WTC11 (cell line): ENCODE results near the gene HCFC1. TPM values are rescaled to one million over a fixed set of nuclear protein-coding genes. Genes with fewer than 3 reads are reported as not detected.

Experiments
- ATAC-seq: fragments of 200-7000 bp; cut with Tn5 transposase; 2 replicates; pipeline ENCODE4 v1.10.0; 2021; ENCODE audit warnings: mild to moderate bottlenecking, moderate library complexity
- CTCF ChIA-PET: fragments of 300-600 bp; sonication (Branson Sonifier 250); formaldehyde crosslinking; loops from one replicate; lab custom pipeline; 2021; ENCODE audit warnings: antibody characterized with exemption; lab: Charles Lee
- POLR2A ChIA-PET: fragments of 350-600 bp; sonication (Branson Sonifier 250); formaldehyde crosslinking; loops from one replicate; lab custom pipeline; 2021; ENCODE audit warnings: antibody characterized with exemption; lab: Charles Lee
- DNase-seq: peaks from one replicate; pipeline ENCODE4 v3.0.0; 2021; ENCODE audit warnings: low spot score
- H3K27ac Mint-ChIP-seq: 2 replicates; pipeline ENCODE4 v1.8.0; 2021; ENCODE audit warnings: mixed read lengths
- H3K27me3 Mint-ChIP-seq: 2 replicates; pipeline ENCODE4 v1.8.0; 2021; ENCODE audit warnings: low read depth, mild to moderate bottlenecking, moderate library complexity, mixed read lengths
- H3K36me3 Mint-ChIP-seq: 2 replicates; pipeline ENCODE4 v1.8.0; 2021; ENCODE audit warnings: mixed read lengths
- H3K4me1 Mint-ChIP-seq: 2 replicates; pipeline ENCODE4 v1.8.0; 2022; ENCODE audit warnings: mixed read lengths
- H3K4me3 Mint-ChIP-seq: 2 replicates; pipeline ENCODE4 v1.8.0; 2021; ENCODE audit warnings: mild to moderate bottlenecking, moderate library complexity, mixed read lengths
- H3K9me3 Mint-ChIP-seq: 2 replicates; pipeline ENCODE4 v1.8.0; 2021; ENCODE audit warnings: mixed read lengths
- AFF4 ChIP-seq: sonication (generic); formaldehyde crosslinking; IDR thresholded peaks from 2 replicates; pipeline ENCODE4 v1.8.1; 2023; ENCODE audit warnings: mild to moderate bottlenecking, missing genetic modification reagents, borderline replicate concordance
- CBFB ChIP-seq: sonication (generic); formaldehyde crosslinking; IDR thresholded peaks from 2 replicates; pipeline ENCODE4 v1.8.1; 2022; ENCODE audit warnings: mild to moderate bottlenecking, low read depth, missing genetic modification reagents
- CDX4 ChIP-seq: fragments of 250-450 bp; sonication (Bioruptor Pico); IDR thresholded peaks from 2 replicates; pipeline ENCODE4 v1.9.0; 2021; ENCODE audit warnings: moderate library complexity, mild to moderate bottlenecking, inconsistent platforms, borderline replicate concordance
- CREB1 ChIP-seq: sonication (generic); formaldehyde crosslinking; IDR thresholded peaks from 2 replicates; pipeline ENCODE4 v1.8.0; 2023; ENCODE audit warnings: mild to moderate bottlenecking, missing genetic modification reagents
- E2F4 ChIP-seq: sonication (generic); formaldehyde crosslinking; IDR thresholded peaks from 2 replicates; pipeline ENCODE4 v1.8.1; 2022; ENCODE audit warnings: low read depth, mild to moderate bottlenecking, moderate library complexity, missing genetic modification reagents, borderline replicate concordance
- ELF4 ChIP-seq: sonication (generic); formaldehyde crosslinking; IDR thresholded peaks from 2 replicates; pipeline ENCODE4 v1.8.1; 2022; ENCODE audit warnings: low read depth, mild to moderate bottlenecking, moderate library complexity, missing genetic modification reagents
- EMX1 ChIP-seq: fragments of 250-450 bp; sonication (Bioruptor Pico); IDR thresholded peaks from 2 replicates; pipeline ENCODE4 v1.8.0; 2021; ENCODE audit warnings: mild to moderate bottlenecking
- ESRRA ChIP-seq: sonication (generic); formaldehyde crosslinking; IDR thresholded peaks from 2 replicates; pipeline ENCODE4 v1.8.1; 2022; ENCODE audit warnings: mild to moderate bottlenecking, missing genetic modification reagents, borderline replicate concordance
- GABPB1 ChIP-seq: sonication (generic); formaldehyde crosslinking; IDR thresholded peaks from 2 replicates; pipeline ENCODE4 v1.8.1; 2023; ENCODE audit warnings: mild to moderate bottlenecking, missing genetic modification reagents
- GTF2I ChIP-seq: fragments of 250-450 bp; sonication (Bioruptor Pico); conservative IDR thresholded peaks from 2 replicates; pipeline ENCODE4 v1.4.0; 2021; ENCODE audit warnings: mild to moderate bottlenecking
- JAZF1 ChIP-seq: fragments of 250-450 bp; sonication (Bioruptor Pico); IDR thresholded peaks from 2 replicates; pipeline ENCODE4 v1.9.0; 2021; ENCODE audit warnings: moderate library complexity, mild to moderate bottlenecking, inconsistent platforms
- JUN ChIP-seq: sonication (generic); formaldehyde crosslinking; IDR thresholded peaks from 2 replicates; pipeline ENCODE4 v1.8.0; 2023; ENCODE audit warnings: mild to moderate bottlenecking, missing genetic modification reagents
- MXD4 ChIP-seq: fragments of 250-450 bp; sonication (Bioruptor Pico); IDR thresholded peaks from 2 replicates; pipeline ENCODE4 v1.8.0; 2021; ENCODE audit warnings: mild to moderate bottlenecking, moderate library complexity, borderline replicate concordance
- MYBL2 ChIP-seq: sonication (generic); formaldehyde crosslinking; IDR thresholded peaks from 2 replicates; pipeline ENCODE4 v1.8.1; 2023; ENCODE audit warnings: mild to moderate bottlenecking, moderate library complexity, missing genetic modification reagents
- NFYB ChIP-seq: sonication (generic); formaldehyde crosslinking; conservative IDR thresholded peaks from 2 replicates; pipeline ENCODE4 v1.8.0; 2022; ENCODE audit warnings: low read depth, missing genetic modification reagents
- PREB ChIP-seq: sonication (generic); formaldehyde crosslinking; IDR thresholded peaks from 2 replicates; pipeline ENCODE4 v1.8.1; 2022; ENCODE audit warnings: mild to moderate bottlenecking, missing genetic modification reagents, moderate library complexity, borderline replicate concordance
- RORB ChIP-seq: fragments of 250-450 bp; sonication (Bioruptor Pico); IDR thresholded peaks from 2 replicates; pipeline ENCODE4 v1.9.0; 2021; ENCODE audit warnings: mild to moderate bottlenecking
- ZNF121 ChIP-seq: sonication (generic); formaldehyde crosslinking; IDR thresholded peaks from 2 replicates; pipeline ENCODE4 v1.8.0; 2023; ENCODE audit warnings: missing genetic modification reagents
- ZNF138 ChIP-seq: sonication (generic); formaldehyde crosslinking; conservative IDR thresholded peaks from 2 replicates; pipeline ENCODE4 v1.8.1; 2022; ENCODE audit warnings: mild to moderate bottlenecking, moderate library complexity, missing genetic modification reagents
- ZNF423 ChIP-seq: fragments of 250-450 bp; sonication (Bioruptor Pico); IDR thresholded peaks from 2 replicates; pipeline ENCODE4 v2.1.2; 2022; ENCODE audit warnings: mild to moderate bottlenecking, moderate library complexity
- ZNF425 ChIP-seq: fragments of 250-450 bp; sonication (Bioruptor Pico); conservative IDR thresholded peaks from 2 replicates; pipeline ENCODE4 v1.9.0; 2021; ENCODE audit warnings: mild to moderate bottlenecking
- ZSCAN18 ChIP-seq: fragments of 250-450 bp; sonication (Bioruptor Pico); IDR thresholded peaks from 2 replicates; pipeline ENCODE4 v2.1.2; 2022; ENCODE audit warnings: mild to moderate bottlenecking, moderate library complexity
- total RNA-seq: library from RNA; stranded (reverse); gene quantifications from 3 replicates; pipeline ENCODE4 v1.2.3, GENCODE V29; 2021

The HCFC1 gene
- total RNA-seq, 1 experiment from 2014 or later = 130 TPM

GRCh38 chrX:153959649-153960048, 12.0 kb downstream of the HCFC1 start:
- CTCF ChIA-PET = no interaction called here
- H3K36me3 Mint-ChIP-seq = peaks cover 28% of the 10 kb centered on the region
- H3K4me1 Mint-ChIP-seq = no peaks in the 10 kb centered on the region

GRCh38 chrX:153958605-153959004, 13.0 kb downstream of the HCFC1 start:
- CTCF ChIA-PET = no interaction called here
- no peak overlapping the region for H3K4me3 Mint-ChIP-seq
- POLR2A ChIA-PET = no interaction called here
- TF ChIP-seq GABPB1 (no peak), ZNF425 (CRISPR knock-in tag) (no peak), ESRRA (CRISPR knock-in tag) (no peak), MYBL2 (no peak), ZNF121 (no peak), AFF4 (CRISPR knock-in tag) (no peak), PREB (CRISPR knock-in tag) (no peak), ZNF138 (CRISPR knock-in tag) (no peak), RORB (no peak), E2F4 (no peak), ZNF423 (CRISPR knock-in tag) (no peak), MXD4 (CRISPR knock-in tag) (no peak), GTF2I (CRISPR knock-in tag) (no peak), ZSCAN18 (CRISPR knock-in tag) (no peak), ELF4 (CRISPR knock-in tag) (no peak)
- H3K27me3 Mint-ChIP-seq = no peaks in the 10 kb centered on the region
- H3K4me1 Mint-ChIP-seq = no peaks in the 10 kb centered on the region
- ATAC-seq (no peak), DNase-seq (no peak)
- no peaks in the 10 kb centered on the region for H3K9me3 Mint-ChIP-seq
- H3K36me3 Mint-ChIP-seq = peaks cover 34% of the 10 kb centered on the region
- H3K27ac Mint-ChIP-seq = no peak overlapping the region

More at GRCh38 chrX:153959649-153960048, 12.0 kb downstream of the HCFC1 start:
- POLR2A ChIA-PET = no interaction called here
- Mint-ChIP-seq H3K27ac (no peak overlapping the region), H3K4me3 (no peak overlapping the region), H3K9me3 (no peaks in the 10 kb centered on the region), H3K27me3 (no peaks in the 10 kb centered on the region)
- ATAC-seq (no peak), DNase-seq (no peak)
- TF ChIP-seq CREB1 (CRISPR knock-in tag) (no peak), CBFB (CRISPR knock-in tag) (no peak), EMX1 (no peak), NFYB (CRISPR knock-in tag) (no peak), ZNF121 (no peak), JUN (CRISPR knock-in tag) (no peak), JAZF1 (CRISPR knock-in tag) (no peak), CDX4 (CRISPR knock-in tag) (no peak)
